SK-N-SH (cell line): ENCODE results near the gene VWDE. TPM values are rescaled to one million over a fixed set of nuclear protein-coding genes. Genes with fewer than 3 reads are reported as not detected.

Experiments
- CTCF ChIA-PET: fragments of 300-600, 350-600 bp; formaldehyde crosslinking; extraction: SDS; loops from one replicate; lab custom pipeline; 2021; lab: Yijun Ruan, JAX
- POLR2A ChIA-PET: fragments of 350-600 bp; sonication (Branson Sonifier 250); formaldehyde crosslinking; extraction: SDS; loops from one replicate; lab custom pipeline; 2020; ENCODE audit warnings: antibody characterized with exemption, inconsistent platforms; lab: Yijun Ruan, JAX
- DNase-seq: peaks from one replicate; pipeline ENCODE4 v3.0.0; 2012
- H2AFZ ChIP-seq: fragments of 200-600 bp; sonication (generic); 2 replicates; pipeline ENCODE4 v1.8.1; 2016; ENCODE audit warnings: antibody characterized with exemption, mild to moderate bottlenecking, low read depth
- H3F3A ChIP-seq: fragments of 200-600 bp; sonication (generic); replicated peaks from 2 replicates; pipeline ENCODE3; 2016; ENCODE audit warnings: antibody characterized with exemption, mild to moderate bottlenecking; ENCODE audit not compliant: insufficient read depth
- H3K27ac ChIP-seq, 2 experiments: fragments of 200-500 bp in 1 of 2; fragments of 200-600 bp in 1 of 2; sonication (Bioruptor generic) in 1 of 2; sonication (generic), shearing (Covaris generic) in 1 of 2; 2 replicates each; pipeline versions ENCODE4 v1.5.1 to v1.6.1; 2014 to 2016; ENCODE audit warnings: low read depth in 2 of 2, inconsistent platforms in 1 of 2, low read length in 1 of 2, mild to moderate bottlenecking in 1 of 2, mixed read lengths in 1 of 2
- H3K27me3 ChIP-seq: fragments of 200-600 bp; sonication (generic), shearing (Covaris generic); 2 replicates; pipeline ENCODE4 v1.6.1; 2016; ENCODE audit warnings: mixed run types; ENCODE audit not compliant: insufficient read depth
- H3K36me3 ChIP-seq, 2 experiments: fragments of 200-500 bp in 1 of 2; fragments of 200-600 bp in 1 of 2; sonication (Bioruptor generic) in 1 of 2; sonication (generic) in 1 of 2; replicated peaks in 1 of 2; 2 replicates each; pipeline versions ENCODE3 to v1.5.1; 2014 to 2016; ENCODE audit warnings: low read length in 1 of 2, mild to moderate bottlenecking in 1 of 2; ENCODE audit not compliant: insufficient read depth in 2 of 2, control insufficient read depth in 1 of 2
- H3K4me1 ChIP-seq, 2 experiments: fragments of 200-500 bp in 1 of 2; fragments of 200-600 bp in 1 of 2; sonication (Bioruptor generic) in 1 of 2; sonication (generic), shearing (Covaris generic) in 1 of 2; 2 replicates each; pipeline versions ENCODE4 v1.5.1 to v1.6.1; 2014 to 2016; ENCODE audit warnings: low read depth in 1 of 2, low read length in 1 of 2, mixed run types in 1 of 2; ENCODE audit not compliant: insufficient read depth in 2 of 2, control insufficient read depth in 1 of 2
- H3K4me2 ChIP-seq: fragments of 200-600 bp; sonication (generic), shearing (Covaris generic); 2 replicates; pipeline ENCODE4 v1.6.1; 2017; ENCODE audit warnings: mixed run types
- H3K4me3 ChIP-seq, 2 experiments: fragments of 200-500 bp in 1 of 2; fragments of 200-600 bp in 1 of 2; sonication (Bioruptor generic) in 1 of 2; sonication (generic), shearing (Covaris generic) in 1 of 2; 2 replicates each; pipeline versions ENCODE4 v1.5.1 to v1.8.1; 2014 to 2016; ENCODE audit warnings: low read depth in 2 of 2, inconsistent platforms in 1 of 2, low read length in 1 of 2, mild to moderate bottlenecking in 1 of 2, mixed read lengths in 1 of 2, moderate library complexity in 1 of 2
- H3K79me2 ChIP-seq: fragments of 200-600 bp; sonication (generic); 2 replicates; pipeline ENCODE4 v1.8.1; 2017; ENCODE audit warnings: mild to moderate bottlenecking; ENCODE audit not compliant: insufficient read depth
- H3K9ac ChIP-seq: fragments of 200-600 bp; sonication (generic); 2 replicates; pipeline ENCODE4 v1.6.1; 2017; ENCODE audit warnings: mixed run types
- H3K9me2 ChIP-seq: fragments of 200-600 bp; sonication (generic); 2 replicates; pipeline ENCODE4 v1.6.1; 2017; ENCODE audit warnings: mixed run types
- H3K9me3 ChIP-seq: fragments of 200-600 bp; sonication (generic); 2 replicates; pipeline ENCODE4 v1.6.1; 2017; ENCODE audit warnings: mixed run types, mild to moderate bottlenecking, moderate library complexity
- H4K20me1 ChIP-seq: fragments of 200-600 bp; sonication (generic); 2 replicates; pipeline ENCODE4 v1.6.1; 2017; ENCODE audit warnings: mild to moderate bottlenecking, mixed run types; ENCODE audit not compliant: insufficient read depth
- ELF1 ChIP-seq: IDR thresholded peaks from 2 replicates; pipeline ENCODE4 v1.4.0; 2012
- EP300 ChIP-seq, 2 experiments: IDR thresholded peaks; 2 replicates each; pipeline versions ENCODE4 v1.4.0 to v1.6.1; 2012; ENCODE audit warnings: borderline replicate concordance in 1 of 2, low read depth in 1 of 2, low read length in 1 of 2
- FOSL2 ChIP-seq: IDR thresholded peaks from 2 replicates; pipeline ENCODE4 v1.4.0; 2012; ENCODE audit warnings: low read depth, mild to moderate bottlenecking, moderate library complexity, borderline replicate concordance
- FOXM1 ChIP-seq: IDR thresholded peaks from 2 replicates; pipeline ENCODE4 v1.4.0; 2012; ENCODE audit warnings: low read depth, mild to moderate bottlenecking
- MEF2A ChIP-seq: IDR thresholded peaks from 2 replicates; pipeline ENCODE4 v1.4.0; 2012; ENCODE audit warnings: low read depth, borderline replicate concordance
- MXI1 ChIP-seq: IDR thresholded peaks from 2 replicates; pipeline ENCODE4 v1.6.1; 2012; ENCODE audit warnings: mild to moderate bottlenecking, low read depth, low read length, improper control_type of control experiment
- NFIC ChIP-seq: IDR thresholded peaks from 2 replicates; pipeline ENCODE4 v1.4.0; 2012; ENCODE audit warnings: borderline replicate concordance
- RCOR1 ChIP-seq: fragments of 150-350 bp; IDR thresholded peaks from 2 replicates; pipeline ENCODE4 v1.6.1; 2017; ENCODE audit warnings: antibody characterized with exemption, low read length
- RXRA ChIP-seq: IDR thresholded peaks from 2 replicates; pipeline ENCODE4 v1.4.0; 2012; ENCODE audit warnings: low read depth, mild to moderate bottlenecking, borderline replicate concordance
- TAF1 ChIP-seq: IDR thresholded peaks from 2 replicates; pipeline ENCODE4 v1.6.1; 2012; ENCODE audit warnings: low read depth, mild to moderate bottlenecking, low read length, moderate library complexity, borderline replicate concordance
- TEAD4 ChIP-seq: IDR thresholded peaks from 2 replicates; pipeline ENCODE4 v1.4.0; 2012; ENCODE audit warnings: mild to moderate bottlenecking, borderline replicate concordance; ENCODE audit not compliant: insufficient read depth
- YY1 ChIP-seq: IDR thresholded peaks from 2 replicates; pipeline ENCODE4 v1.4.0; 2012; ENCODE audit warnings: low read depth, mild to moderate bottlenecking
- WGBS: methylation state at CpG from one replicate; pipeline ENCODE4 v1.1.6; 2017; ENCODE audit warnings: low lambda C conversion rate; 5-methylcytosine and 5-hydroxymethylcytosine counted together
- polyA plus RNA-seq, 3 experiments: library from polyadenylated mRNA; depleted of rRNA; stranded (reverse); fragments of >200 nt; gene quantifications; 2 replicates each; pipeline ENCODE4 v1.2.3, GENCODE V29; 2012
- TF ChIP-seq, protein P1 (sequence below): fragments of 150-350 bp; IDR thresholded peaks from 2 replicates; pipeline ENCODE4 v1.6.1; 2016; ENCODE audit warnings: mild to moderate bottlenecking, low read depth, low read length

Gene VWDE
- polyA plus RNA-seq, 1 of the 3 experiments (the other 2 are of a cell fraction), result not detected

DNA sequence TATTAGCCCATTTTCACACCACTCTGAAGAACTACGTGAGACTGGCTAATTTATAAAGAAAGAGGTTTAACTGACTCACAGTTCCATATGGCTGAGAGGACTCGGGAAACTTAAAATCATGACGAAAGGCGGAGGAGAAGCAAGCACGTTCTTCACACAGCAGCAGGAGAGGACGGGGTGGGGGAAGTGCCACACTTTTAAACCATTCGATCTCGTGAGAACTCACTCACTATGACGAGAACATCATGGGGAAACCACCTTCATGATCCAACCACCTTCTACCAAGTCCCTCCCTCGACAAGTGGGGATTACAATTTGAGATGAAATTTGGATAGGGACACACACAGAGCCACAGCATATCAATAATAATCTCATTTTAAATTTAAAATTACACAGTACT lies 80.2 kb downstream of the VWDE start:
- no peaks in the 10 kb centered on the region for H3K36me3 ChIP-seq
- WGBS, result 61% methylated on average over 10 of the region's 10 CpGs
- H3K9me2 ChIP-seq, result no peaks in the 10 kb centered on the region
- ChIA-PET POLR2A (no interaction called here), CTCF (interaction anchor here (0.6 to 4.2 kb wide), 18 partner anchors 14 to 896 kb away, joined by 3 to 52 read pairs (median 4); no protein-coding TSS in a partner anchor)
- no peaks in the 10 kb centered on the region for H4K20me1 ChIP-seq
- no peak overlapping the region for H2AFZ ChIP-seq
- H3K4me2 ChIP-seq, result no peak overlapping the region
- H3K9me3 ChIP-seq, result no peaks in the 10 kb centered on the region
- H3K4me3 ChIP-seq, result no peak overlapping the region
- no peak overlapping the region for H3K9ac ChIP-seq
- H3K79me2 ChIP-seq, result no peaks in the 10 kb centered on the region
- no peaks in the 10 kb centered on the region for H3K27me3 ChIP-seq
- TF ChIP-seq MEF2A (no peak), FOSL2 (no peak), RCOR1 (no peak), RXRA (no peak), YY1 (no peak), ELF1 (no peak), NFIC (no peak), TEAD4 (no peak), MXI1 (no peak)
- DNase-seq, result no peak
- no peak overlapping the region for H3K27ac ChIP-seq
- H3F3A ChIP-seq, result no peaks in the 10 kb centered on the region
- H3K4me1 ChIP-seq, result no peaks in the 10 kb centered on the region; a peak in 1 of 4 replicates

DNA sequence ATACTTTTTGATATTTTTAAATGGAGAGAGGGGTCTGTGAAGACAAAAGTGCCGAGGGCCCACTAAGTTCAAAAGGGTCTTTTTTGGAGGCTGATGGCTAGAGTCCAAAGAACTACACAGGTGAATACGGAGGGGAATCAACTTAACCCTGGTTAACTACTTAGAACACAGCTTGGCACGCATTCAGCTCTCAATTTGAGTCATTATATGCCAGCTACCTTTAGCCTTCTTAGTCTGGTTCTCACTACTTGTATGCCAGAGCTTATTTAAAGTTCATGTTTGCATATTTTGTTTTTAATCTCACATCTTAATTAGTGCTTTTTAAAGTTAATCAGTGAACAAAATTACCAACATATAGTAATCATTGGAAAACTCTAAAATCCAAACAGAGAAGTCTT lies 80.8 kb downstream of the VWDE start:
- Histone ChIP-seq H3F3A (no peaks in the 10 kb centered on the region), H3K9me3 (no peaks in the 10 kb centered on the region), H4K20me1 (no peaks in the 10 kb centered on the region), H3K27ac (no peak overlapping the region)
- TF ChIP-seq YY1, result no peak
- TF ChIP-seq FOXM1, result no peak
- TF ChIP-seq, protein P1, sequence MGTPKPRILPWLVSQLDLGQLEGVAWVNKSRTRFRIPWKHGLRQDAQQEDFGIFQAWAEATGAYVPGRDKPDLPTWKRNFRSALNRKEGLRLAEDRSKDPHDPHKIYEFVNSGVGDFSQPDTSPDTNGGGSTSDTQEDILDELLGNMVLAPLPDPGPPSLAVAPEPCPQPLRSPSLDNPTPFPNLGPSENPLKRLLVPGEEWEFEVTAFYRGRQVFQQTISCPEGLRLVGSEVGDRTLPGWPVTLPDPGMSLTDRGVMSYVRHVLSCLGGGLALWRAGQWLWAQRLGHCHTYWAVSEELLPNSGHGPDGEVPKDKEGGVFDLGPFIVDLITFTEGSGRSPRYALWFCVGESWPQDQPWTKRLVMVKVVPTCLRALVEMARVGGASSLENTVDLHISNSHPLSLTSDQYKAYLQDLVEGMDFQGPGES, result no peak
- TF ChIP-seq TAF1, result no peak
- no peak for TF ChIP-seq EP300 (IDR thresholded peaks at IDR 0.05; ENCODE audit: borderline replicate concordance in 1 of 2, low read depth in 1 of 2, low read length in 1 of 2)
- TF ChIP-seq, all 33 proteins: peak for 0
- Histone ChIP-seq H3K4me3 (no peak overlapping the region), H2AFZ (no peak overlapping the region), H3K27me3 (no peaks in the 10 kb centered on the region), H3K4me2 (no peak overlapping the region), H3K4me1 (no peaks in the 10 kb centered on the region; a peak in 1 of 4 replicates), H3K9me2 (no peaks in the 10 kb centered on the region), H3K36me3 (no peaks in the 10 kb centered on the region), H3K9ac (no peak overlapping the region), H3K79me2 (no peaks in the 10 kb centered on the region)
- ChIA-PET POLR2A (no interaction called here), CTCF (interaction anchor here (0.5 to 4.2 kb wide), 50 partner anchors 9 to 917 kb away, joined by 3 to 52 read pairs (median 4); no protein-coding TSS in a partner anchor)
- 49% methylated on average over 3 of the region's 3 CpGs for WGBS
- DNase-seq, result no peak
